ENCODE measurements around the gene DDN. TPM values are rescaled to one million over a fixed set of nuclear protein-coding genes. Genes with fewer than 3 reads are reported as not detected.

Gene DDN
- polyA plus RNA-seq, 1 of the 3 experiments (the other 2 are of a cell fraction) = 0.20 TPM

DNA sequence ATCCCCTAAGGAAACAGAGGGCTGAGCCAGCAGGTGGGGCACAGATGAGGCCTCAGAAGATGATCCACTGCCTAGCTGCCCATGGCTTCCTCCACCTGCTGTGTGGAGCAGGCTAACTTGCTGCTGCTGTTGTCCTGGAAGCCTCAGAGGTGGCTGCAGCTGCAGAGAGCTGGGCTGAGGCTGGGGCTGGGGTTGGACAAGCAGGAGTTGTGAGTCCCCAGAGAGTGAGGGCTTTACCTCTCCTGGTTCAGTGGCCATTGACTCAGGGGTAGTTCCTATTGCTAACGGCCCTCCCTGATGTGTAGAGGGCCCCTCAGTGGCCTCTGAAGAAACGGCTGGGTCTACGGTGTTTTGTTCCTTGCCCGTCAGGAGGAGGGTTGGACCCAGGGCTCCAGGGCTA is 33.1 kb upstream of the DDN start:
- Histone ChIP-seq H3F3A (replicated peaks; ENCODE audit: insufficient read depth) (no peaks in the 10 kb centered on the region), H3K79me2 (ENCODE audit: insufficient read depth) (no peaks in the 10 kb centered on the region), H3K27me3 (ENCODE audit: insufficient read depth) (no peaks in the 10 kb centered on the region), H2AFZ (ENCODE audit: low read depth) (no peak overlapping the region), H3K4me1 (ENCODE audit: control insufficient read depth in 1 of 2, insufficient read depth in 2 of 2, low read depth in 1 of 2, low read length in 1 of 2) (no peaks in the 10 kb centered on the region), H3K9ac (no peak overlapping the region), H3K4me2 (no peak overlapping the region), H4K20me1 (ENCODE audit: insufficient read depth) (no peaks in the 10 kb centered on the region), H3K36me3 (replicated peaks in 1 of 2; ENCODE audit: control insufficient read depth in 1 of 2, insufficient read depth in 2 of 2, low read length in 1 of 2) (peaks cover 46 to 82% of the 10 kb centered on the region in 2 experiments), H3K27ac (ENCODE audit: low read depth in 2 of 2, low read length in 1 of 2) (no peak overlapping the region), H3K9me3 (no peaks in the 10 kb centered on the region), H3K4me3 (ENCODE audit: low read depth in 2 of 2, low read length in 1 of 2) (no peak overlapping the region), H3K9me2 (no peaks in the 10 kb centered on the region)
- TF ChIP-seq TAF1 (IDR thresholded peaks at IDR 0.05; ENCODE audit: borderline replicate concordance, low read depth, low read length) (no peak), RCOR1 (IDR thresholded peaks at IDR 0.05; ENCODE audit: low read length) (no peak), TCF12 (IDR thresholded peaks at IDR 0.05) (no peak), MEF2A (IDR thresholded peaks at IDR 0.05; ENCODE audit: borderline replicate concordance, low read depth) (no peak)
- 93% methylated on average over 4 of the region's 4 CpGs for WGBS (ENCODE audit: low lambda C conversion rate)
- CTCF ChIA-PET = interaction anchor here (1.1 to 5.4 kb wide), 4 partner anchors 10 to 57 kb away, joined by 3 to 29 read pairs (median 8); no protein-coding TSS in a partner anchor
- POLR2A ChIA-PET = interaction anchor here (0.6 to 1.0 kb wide), 2 partner anchors 9 to 14 kb away, joined by 3 read pairs; no protein-coding TSS in a partner anchor
- no peak for DNase-seq

DNA sequence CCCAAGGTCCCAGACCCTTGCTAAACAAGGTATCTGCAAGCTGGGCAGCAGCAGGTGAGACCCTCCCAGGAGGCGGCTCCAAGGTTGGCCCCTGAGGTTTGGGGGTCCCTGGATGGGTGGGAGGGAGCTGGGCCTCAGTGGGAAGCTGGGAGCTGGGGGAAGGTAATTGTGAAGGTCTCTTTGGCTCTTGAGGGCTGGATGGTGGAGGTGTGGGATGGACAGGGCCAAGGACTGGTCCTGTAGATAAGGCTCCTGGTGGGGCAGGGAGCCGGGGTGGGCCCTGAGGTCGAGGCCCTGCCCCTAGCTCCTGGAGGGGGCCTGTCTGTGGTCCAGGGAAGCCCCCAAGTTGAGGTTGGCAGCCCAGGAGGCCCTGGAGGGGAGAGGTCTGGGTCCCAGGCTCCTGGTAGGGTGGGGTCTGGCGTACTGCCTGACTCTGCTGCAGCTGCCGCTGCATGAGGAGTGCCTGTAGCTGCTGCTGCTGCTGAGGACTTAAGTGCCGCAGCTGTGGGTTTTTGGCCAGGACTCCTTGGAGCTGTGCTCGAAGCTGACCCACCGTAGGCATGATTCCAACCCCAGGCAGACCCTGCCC is 32.5 kb upstream of the DDN start:
- no peak overlapping the region for H3K9ac ChIP-seq
- peaks cover 44 to 82% of the 10 kb centered on the region in 2 experiments for H3K36me3 ChIP-seq (replicated peaks in 1 of 2; ENCODE audit: control insufficient read depth in 1 of 2, insufficient read depth in 2 of 2, low read length in 1 of 2)
- H3K27me3 ChIP-seq (ENCODE audit: insufficient read depth) = no peaks in the 10 kb centered on the region
- ChIA-PET POLR2A (interaction anchor here (1.0 to 1.6 kb wide), 2 partner anchors 10 to 12 kb away, joined by 3 to 5 read pairs; no protein-coding TSS in a partner anchor), CTCF (interaction anchor here (1.1 to 5.4 kb wide), 5 partner anchors 11 to 67 kb away, joined by 3 to 29 read pairs (median 4); no protein-coding TSS in a partner anchor)
- no peaks in the 10 kb centered on the region for H3F3A ChIP-seq (replicated peaks; ENCODE audit: insufficient read depth)
- H2AFZ ChIP-seq (ENCODE audit: low read depth) = no peak overlapping the region
- TF ChIP-seq FOXJ3 (CRISPR knock-in tag; IDR thresholded peaks at IDR 0.05) (no peak), TEAD4 (IDR thresholded peaks at IDR 0.05; ENCODE audit: borderline replicate concordance, insufficient read depth) (no peak), SIN3A (IDR thresholded peaks at IDR 0.05; ENCODE audit: borderline replicate concordance, low read depth, low read length) (no peak), EP300 (IDR thresholded peaks at IDR 0.05; ENCODE audit: borderline replicate concordance in 1 of 2, low read depth in 1 of 2, low read length in 1 of 2) (no peak), TCF12 (IDR thresholded peaks at IDR 0.05) (no peak), CHD2 (IDR thresholded peaks at IDR 0.05; ENCODE audit: low read length, partially characterized antibody) (no peak), TAF1 (IDR thresholded peaks at IDR 0.05; ENCODE audit: borderline replicate concordance, low read depth, low read length) (no peak), FOSL2 (IDR thresholded peaks at IDR 0.05; ENCODE audit: borderline replicate concordance, low read depth) (no peak), FOXM1 (IDR thresholded peaks at IDR 0.05; ENCODE audit: low read depth) (no peak), RFX5 (IDR thresholded peaks at IDR 0.05; ENCODE audit: low read length) (no peak)
- TF ChIP-seq, protein P1, sequence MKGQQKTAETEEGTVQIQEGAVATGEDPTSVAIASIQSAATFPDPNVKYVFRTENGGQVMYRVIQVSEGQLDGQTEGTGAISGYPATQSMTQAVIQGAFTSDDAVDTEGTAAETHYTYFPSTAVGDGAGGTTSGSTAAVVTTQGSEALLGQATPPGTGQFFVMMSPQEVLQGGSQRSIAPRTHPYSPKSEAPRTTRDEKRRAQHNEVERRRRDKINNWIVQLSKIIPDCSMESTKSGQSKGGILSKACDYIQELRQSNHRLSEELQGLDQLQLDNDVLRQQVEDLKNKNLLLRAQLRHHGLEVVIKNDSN (IDR thresholded peaks at IDR 0.05; ENCODE audit: borderline replicate concordance, low read depth) = no peak
- TF ChIP-seq, protein P2, sequence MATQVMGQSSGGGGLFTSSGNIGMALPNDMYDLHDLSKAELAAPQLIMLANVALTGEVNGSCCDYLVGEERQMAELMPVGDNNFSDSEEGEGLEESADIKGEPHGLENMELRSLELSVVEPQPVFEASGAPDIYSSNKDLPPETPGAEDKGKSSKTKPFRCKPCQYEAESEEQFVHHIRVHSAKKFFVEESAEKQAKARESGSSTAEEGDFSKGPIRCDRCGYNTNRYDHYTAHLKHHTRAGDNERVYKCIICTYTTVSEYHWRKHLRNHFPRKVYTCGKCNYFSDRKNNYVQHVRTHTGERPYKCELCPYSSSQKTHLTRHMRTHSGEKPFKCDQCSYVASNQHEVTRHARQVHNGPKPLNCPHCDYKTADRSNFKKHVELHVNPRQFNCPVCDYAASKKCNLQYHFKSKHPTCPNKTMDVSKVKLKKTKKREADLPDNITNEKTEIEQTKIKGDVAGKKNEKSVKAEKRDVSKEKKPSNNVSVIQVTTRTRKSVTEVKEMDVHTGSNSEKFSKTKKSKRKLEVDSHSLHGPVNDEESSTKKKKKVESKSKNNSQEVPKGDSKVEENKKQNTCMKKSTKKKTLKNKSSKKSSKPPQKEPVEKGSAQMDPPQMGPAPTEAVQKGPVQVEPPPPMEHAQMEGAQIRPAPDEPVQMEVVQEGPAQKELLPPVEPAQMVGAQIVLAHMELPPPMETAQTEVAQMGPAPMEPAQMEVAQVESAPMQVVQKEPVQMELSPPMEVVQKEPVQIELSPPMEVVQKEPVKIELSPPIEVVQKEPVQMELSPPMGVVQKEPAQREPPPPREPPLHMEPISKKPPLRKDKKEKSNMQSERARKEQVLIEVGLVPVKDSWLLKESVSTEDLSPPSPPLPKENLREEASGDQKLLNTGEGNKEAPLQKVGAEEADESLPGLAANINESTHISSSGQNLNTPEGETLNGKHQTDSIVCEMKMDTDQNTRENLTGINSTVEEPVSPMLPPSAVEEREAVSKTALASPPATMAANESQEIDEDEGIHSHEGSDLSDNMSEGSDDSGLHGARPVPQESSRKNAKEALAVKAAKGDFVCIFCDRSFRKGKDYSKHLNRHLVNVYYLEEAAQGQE (IDR thresholded peaks at IDR 0.05; ENCODE audit: low read depth, low read length) = no peak
- H3K4me3 ChIP-seq (ENCODE audit: low read depth in 2 of 2, low read length in 1 of 2) = no peak overlapping the region
- no peak for DNase-seq
- no peaks in the 10 kb centered on the region for H3K79me2 ChIP-seq (ENCODE audit: insufficient read depth)
- H3K4me2 ChIP-seq = no peak overlapping the region
- no peaks in the 10 kb centered on the region for H3K9me2 ChIP-seq
- no peaks in the 10 kb centered on the region for H3K9me3 ChIP-seq
- WGBS (ENCODE audit: low lambda C conversion rate) = 80% methylated on average over 1 of the region's 8 CpGs
- H4K20me1 ChIP-seq (ENCODE audit: insufficient read depth) = no peaks in the 10 kb centered on the region
- H3K27ac ChIP-seq (ENCODE audit: low read depth in 2 of 2, low read length in 1 of 2) = no peak overlapping the region; a peak in 1 of 4 replicates
- no peaks in the 10 kb centered on the region for H3K4me1 ChIP-seq (ENCODE audit: control insufficient read depth in 1 of 2, insufficient read depth in 2 of 2, low read depth in 1 of 2, low read length in 1 of 2)
